T-helper 2 cell treated with Interferon-gamma antibody and Interleukin-4, amounts not matched to agents 100 ng/mL and 5 ng/mL, for 36 hours (primary cell): ENCODE measurements around the gene CRYZL1. TPM values are rescaled to one million over a fixed set of nuclear protein-coding genes. Genes with fewer than 3 reads are reported as not detected.

ENCODE experiments used
- intact Hi-C: fragments of 100-400 bp; cut with micrococcal nuclease; formaldehyde crosslinking; loops from one replicate; pipeline ENCODE4 v1.15.1; 2023
- total RNA-seq: library from RNA; stranded (reverse); gene quantifications from 2 replicates; pipeline ENCODE4 v1.2.3, GENCODE V29; 2022

The CRYZL1 gene
- total RNA-seq, 1 donor from 2014 or later, result 31.1 TPM

DNA sequence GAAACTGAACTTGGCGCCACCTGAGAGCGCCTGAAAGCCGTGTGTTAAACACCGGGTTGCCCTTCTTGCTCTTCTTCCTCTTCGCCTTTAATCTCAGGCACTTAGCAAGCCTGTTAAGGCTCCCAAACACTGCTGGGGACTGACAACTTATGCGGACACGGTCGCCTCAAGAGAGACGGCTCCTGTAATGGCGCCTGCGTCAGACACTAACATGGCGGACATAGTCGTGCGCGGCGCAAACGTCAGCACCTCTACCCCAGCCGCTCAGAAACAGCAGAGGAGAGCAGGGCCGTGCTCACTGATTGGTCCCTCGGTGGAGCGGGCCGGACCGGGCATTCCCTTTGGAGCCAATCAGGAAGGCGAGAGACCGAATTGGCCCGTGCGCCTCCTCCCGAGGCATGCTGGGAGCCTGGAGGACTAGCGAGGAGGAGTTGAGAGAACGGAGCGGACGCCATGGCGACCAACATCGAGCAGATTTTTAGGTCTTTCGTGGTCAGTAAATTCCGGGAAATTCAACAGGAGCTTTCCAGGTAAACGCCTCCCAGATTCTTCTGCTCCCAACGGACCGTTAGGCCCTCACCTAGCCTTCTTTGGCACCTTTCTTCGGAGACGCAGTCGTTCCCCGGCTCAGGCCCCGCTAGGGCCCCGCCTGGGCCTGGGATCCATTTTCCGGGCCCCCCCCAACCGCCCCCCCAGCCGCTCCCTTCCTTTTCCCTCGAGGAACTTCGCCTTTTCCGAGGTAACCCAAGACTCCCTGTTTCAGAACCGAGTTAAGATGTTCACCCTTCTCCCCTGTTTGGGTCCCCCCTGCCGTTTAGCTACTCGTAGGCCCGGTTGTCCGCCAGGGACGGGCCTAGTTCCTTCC, 98.7 kb downstream of the CRYZL1 start, which contains the start of gene SON:
TSS of gene SON (plus strand) at position 399 of the 865 bp plus-strand sequence. CDS start at position 454, 55 bp downstream.
- intact Hi-C loops, result loop anchor here (1.0 to 5.0 kb wide), 11 partner anchors 45 to 1072 kb away; partner anchors contain the start of genes CFAP298, CRYZL1, DNAJC28 and DONSON

GRCh38 chr21:33541756-33542639, 99.5 kb downstream of the CRYZL1 start, which contains the start of gene GART:
TSS of gene GART (minus strand) at chr21:33542117. CDS start at chr21:33539315, 2,802 bp downstream.
- intact Hi-C loops, result loop anchor here (1.0 to 5.0 kb wide), 11 partner anchors 46 to 1073 kb away; partner anchors contain the start of genes CFAP298, CRYZL1, DNAJC28 and DONSON

- intact Hi-C loops, result loop anchor here (5.0 kb wide), 3 partner anchors 159 to 929 kb away; partner anchors contain the start of gene CFAP298
Measured at GRCh38 chr21:33541105-33541711, 100.3 kb downstream of the CRYZL1 start.

- intact Hi-C loops, result loop anchor here (5.0 kb wide), 3 partner anchors 158 to 928 kb away; partner anchors contain the start of gene CFAP298
Measured at GRCh38 chr21:33540711-33541104, 100.8 kb downstream of the CRYZL1 start.

DNA sequence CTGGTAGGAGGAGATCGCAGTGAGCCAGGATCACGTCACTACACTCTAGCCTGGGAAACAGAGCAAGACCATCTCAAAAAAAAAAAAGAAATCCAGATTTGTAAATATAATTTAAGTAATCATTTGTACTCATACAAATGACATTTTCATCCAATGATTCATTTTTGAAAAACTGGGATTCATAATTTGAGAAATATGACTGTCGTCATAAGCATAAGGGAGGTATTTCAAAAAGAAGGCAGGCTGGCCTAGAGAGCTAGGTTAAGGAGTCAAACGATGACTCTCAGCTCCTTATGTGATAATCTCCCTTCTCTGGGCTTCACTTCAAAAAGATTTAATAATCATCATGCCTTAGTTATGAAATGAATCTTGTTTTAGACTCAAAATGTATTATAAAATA, 101.9 kb downstream of the CRYZL1 start:
- intact Hi-C loops, result loop anchor here (5.0 kb wide), 3 partner anchors 157 to 927 kb away; partner anchors contain the start of gene CFAP298

Other genes starting within 250 kb of the CRYZL1 start
- gene IFNGR2, start 238.3 kb downstream of the CRYZL1 start, total RNA-seq, result 13.7 and 13.9 TPM in 2 replicates
- gene TMEM50B, start 161.8 kb downstream of the CRYZL1 start, total RNA-seq, result 37.5 and 38.8 TPM in 2 replicates
- 0.23 TPM in 1 of 2 replicates, not detected in the other for gene DNAJC28, start 150.0 kb downstream of the CRYZL1 start, total RNA-seq
- gene GART, start 99.6 kb downstream of the CRYZL1 start, total RNA-seq, result 115 and 124 TPM in 2 replicates
- 328 and 340 TPM in 2 replicates for gene SON, start 98.7 kb downstream of the CRYZL1 start, total RNA-seq
- 35.0 and 37.8 TPM in 2 replicates for gene DONSON, start 53.1 kb downstream of the CRYZL1 start, total RNA-seq
- 2.4 and 2.7 TPM in 2 replicates for gene ITSN1, start 760 bp upstream of the CRYZL1 start, total RNA-seq